Measurements from ENCODE around the gene CA10.

DNA sequence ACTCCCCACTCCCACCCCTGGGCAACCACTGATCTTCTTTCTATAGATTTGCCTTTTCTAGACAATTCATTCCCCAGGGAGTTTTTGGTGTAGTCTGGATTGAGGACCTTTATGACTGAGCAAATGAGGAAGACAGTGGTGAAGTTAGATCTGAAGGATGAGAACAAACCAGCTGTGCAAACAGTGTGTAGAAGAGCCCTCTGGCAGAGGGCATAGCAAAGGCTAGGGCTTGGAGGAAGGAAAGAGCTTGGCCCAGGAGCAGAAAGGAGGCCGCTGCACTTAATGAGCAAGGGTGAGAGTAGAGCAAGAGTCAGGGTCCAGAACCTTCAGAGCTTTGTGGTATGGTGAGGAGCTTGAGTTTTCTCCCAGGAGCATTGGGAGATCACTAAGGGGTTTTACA lies 352.7 kb downstream of the CA10 start:
- TF ChIP-seq EZH2 (IDR thresholded peaks at IDR 0.05; ENCODE audit: low read length, missing control alignments): no peak
- TF ChIP-seq, protein P1, sequence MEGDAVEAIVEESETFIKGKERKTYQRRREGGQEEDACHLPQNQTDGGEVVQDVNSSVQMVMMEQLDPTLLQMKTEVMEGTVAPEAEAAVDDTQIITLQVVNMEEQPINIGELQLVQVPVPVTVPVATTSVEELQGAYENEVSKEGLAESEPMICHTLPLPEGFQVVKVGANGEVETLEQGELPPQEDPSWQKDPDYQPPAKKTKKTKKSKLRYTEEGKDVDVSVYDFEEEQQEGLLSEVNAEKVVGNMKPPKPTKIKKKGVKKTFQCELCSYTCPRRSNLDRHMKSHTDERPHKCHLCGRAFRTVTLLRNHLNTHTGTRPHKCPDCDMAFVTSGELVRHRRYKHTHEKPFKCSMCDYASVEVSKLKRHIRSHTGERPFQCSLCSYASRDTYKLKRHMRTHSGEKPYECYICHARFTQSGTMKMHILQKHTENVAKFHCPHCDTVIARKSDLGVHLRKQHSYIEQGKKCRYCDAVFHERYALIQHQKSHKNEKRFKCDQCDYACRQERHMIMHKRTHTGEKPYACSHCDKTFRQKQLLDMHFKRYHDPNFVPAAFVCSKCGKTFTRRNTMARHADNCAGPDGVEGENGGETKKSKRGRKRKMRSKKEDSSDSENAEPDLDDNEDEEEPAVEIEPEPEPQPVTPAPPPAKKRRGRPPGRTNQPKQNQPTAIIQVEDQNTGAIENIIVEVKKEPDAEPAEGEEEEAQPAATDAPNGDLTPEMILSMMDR (conservative IDR thresholded peaks at IDR 0.05 in 1 of 2, IDR thresholded peaks at IDR 0.05 in 1 of 2; ENCODE audit: low read depth in 1 of 2, low read length in 2 of 2): no peak
